C4-2B (cell line): ENCODE results near the gene IL17RD.

Experiments
- ZFX ChIP-seq: fragments of 450-650 bp; IDR thresholded peaks from 2 replicates; pipeline ENCODE4 v1.6.1; 2017
- TF ChIP-seq, protein P1 (sequence below): fragments of 450-650 bp; conservative IDR thresholded peaks from 2 replicates; pipeline ENCODE4 v1.5.1; 2017; ENCODE audit warnings: mild to moderate bottlenecking

- TF ChIP-seq, protein P1, sequence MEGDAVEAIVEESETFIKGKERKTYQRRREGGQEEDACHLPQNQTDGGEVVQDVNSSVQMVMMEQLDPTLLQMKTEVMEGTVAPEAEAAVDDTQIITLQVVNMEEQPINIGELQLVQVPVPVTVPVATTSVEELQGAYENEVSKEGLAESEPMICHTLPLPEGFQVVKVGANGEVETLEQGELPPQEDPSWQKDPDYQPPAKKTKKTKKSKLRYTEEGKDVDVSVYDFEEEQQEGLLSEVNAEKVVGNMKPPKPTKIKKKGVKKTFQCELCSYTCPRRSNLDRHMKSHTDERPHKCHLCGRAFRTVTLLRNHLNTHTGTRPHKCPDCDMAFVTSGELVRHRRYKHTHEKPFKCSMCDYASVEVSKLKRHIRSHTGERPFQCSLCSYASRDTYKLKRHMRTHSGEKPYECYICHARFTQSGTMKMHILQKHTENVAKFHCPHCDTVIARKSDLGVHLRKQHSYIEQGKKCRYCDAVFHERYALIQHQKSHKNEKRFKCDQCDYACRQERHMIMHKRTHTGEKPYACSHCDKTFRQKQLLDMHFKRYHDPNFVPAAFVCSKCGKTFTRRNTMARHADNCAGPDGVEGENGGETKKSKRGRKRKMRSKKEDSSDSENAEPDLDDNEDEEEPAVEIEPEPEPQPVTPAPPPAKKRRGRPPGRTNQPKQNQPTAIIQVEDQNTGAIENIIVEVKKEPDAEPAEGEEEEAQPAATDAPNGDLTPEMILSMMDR = no peak
- TF ChIP-seq ZFX = no peak
Observed at GRCh38 chr3:57063032-57063431, 102.1 kb downstream of the IL17RD start.
